Activated gamma-delta T cell treated with anti-CD3 and anti-CD28 coated beads, Interleukin-2, amount 50 U/mL, for 16 hours (primary cell): ENCODE data around the gene OXGR1.

ENCODE experiments used
- DNase-seq: peaks from one replicate; pipeline ENCODE4 v3.0.0-alpha.2; 2020; ENCODE audit warnings: low read depth

OXGR1 gene

DNA sequence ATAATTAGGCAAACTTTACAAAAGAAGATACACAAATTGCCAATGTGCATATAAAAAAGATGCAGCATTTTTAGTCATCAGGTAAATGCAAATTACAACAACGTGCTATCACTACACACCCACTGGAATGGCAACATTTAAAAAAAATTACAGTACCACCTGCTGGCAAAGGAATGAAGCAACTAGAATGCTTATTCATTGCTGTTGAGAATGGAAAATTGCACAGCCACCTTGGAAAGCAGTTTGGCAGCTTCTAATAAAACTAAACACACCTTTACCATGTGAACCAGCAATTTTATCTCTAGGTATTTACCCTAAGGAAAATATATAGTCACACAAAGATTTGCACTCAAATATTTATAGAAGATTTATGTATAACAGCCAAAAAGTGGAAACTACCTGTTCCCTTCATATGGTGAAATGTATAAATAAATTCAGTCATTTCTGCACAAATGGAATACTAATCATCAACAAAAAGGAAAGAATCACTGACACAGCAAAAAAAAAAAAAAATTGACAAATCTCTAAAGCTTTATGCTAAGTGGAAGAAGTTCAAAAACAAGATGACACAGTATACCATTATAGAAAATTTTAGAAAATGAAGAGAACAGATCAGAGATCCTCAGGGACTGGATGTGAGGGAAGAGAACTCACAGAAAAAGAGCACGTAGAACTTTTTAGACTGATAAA lies 30.3 kb downstream of the OXGR1 start:
- no peak for DNase-seq

DNA sequence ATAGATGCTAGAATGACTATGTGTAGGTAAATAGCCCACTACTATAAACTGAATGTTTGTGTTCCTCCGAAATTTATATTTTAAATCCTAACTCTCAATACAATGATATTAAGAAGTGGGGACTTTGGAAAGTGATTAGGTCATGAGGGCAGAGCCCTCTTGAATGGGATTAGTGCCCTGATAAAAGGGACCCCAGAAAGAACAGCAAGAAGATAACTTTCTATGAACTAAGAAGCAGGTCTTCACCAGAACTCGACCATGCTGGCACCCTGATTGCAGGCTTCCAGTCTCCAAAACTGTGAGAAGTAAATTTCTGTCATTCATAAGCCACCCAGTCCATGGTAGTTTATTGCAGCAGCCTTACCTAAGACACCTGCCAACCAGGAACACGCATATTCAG lies 33.9 kb downstream of the OXGR1 start:
- DNase-seq, result no peak

DNA sequence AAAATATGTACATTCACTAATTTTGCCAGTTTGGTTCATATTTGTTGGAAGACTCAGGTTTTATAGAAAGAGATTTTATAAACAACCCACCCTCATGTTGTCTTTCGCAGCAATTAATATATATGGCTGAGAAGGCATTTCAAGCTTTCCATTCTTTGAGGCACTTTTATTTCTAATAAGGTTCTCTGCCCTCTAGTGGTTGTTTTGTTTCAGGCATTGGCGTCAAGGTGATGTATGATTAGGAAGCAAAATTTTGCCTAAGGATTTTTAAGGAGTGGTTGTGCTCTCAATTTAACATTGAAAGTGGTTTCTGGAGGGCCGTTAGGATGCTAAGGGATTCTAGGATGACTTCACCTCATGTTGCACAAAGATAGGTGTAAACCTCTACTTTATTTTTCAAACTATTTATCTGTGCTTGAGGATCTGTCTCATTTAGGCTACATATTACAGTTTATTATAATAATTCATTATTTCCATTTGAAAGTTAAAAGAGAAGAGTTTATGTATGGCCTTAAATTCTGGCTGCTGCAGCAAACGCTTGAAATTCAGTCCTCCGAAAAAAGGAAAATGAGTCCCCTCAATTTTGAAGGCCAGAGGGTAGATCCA lies 35.9 kb downstream of the OXGR1 start:
- DNase-seq, result no peak

DNA sequence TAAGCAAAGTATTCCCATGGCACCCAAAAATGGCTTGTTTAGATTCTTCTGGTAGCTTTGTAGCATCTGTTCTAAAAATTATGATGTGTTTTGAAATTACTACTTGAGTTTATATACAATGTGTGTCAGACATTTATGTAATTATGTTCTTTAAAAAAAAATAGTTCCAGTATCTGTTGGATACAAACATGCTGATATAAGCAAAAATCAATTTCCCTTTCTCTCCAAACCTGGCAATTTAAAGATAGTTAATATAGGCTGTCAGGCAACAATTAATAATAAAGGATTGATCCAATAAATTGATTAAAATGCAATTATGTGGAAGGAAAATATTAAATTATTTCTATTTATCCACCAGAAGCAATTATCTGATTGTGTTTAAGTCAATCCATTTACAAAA lies 41.7 kb downstream of the OXGR1 start:
- DNase-seq, result no peak

DNA sequence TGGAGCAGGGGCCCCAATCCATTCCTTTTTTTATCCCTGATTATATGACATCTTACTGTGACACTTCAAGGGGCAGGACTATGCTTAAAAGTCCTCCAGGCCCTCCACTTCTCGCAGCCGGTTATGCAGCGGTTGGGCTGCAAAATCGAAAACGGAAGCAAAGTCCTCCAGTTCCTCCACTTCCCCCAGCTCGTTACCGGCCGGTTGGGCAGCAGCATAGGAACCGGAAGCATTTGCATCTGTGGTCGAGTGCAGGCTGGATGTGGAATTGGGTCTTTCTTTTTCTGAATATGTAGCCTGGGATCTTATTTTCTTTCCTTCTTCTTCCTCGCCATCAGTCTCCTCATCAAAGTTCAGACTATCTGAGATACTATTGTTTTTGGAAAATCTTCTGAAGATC lies 46.1 kb downstream of the OXGR1 start:
- no peak for DNase-seq

DNA sequence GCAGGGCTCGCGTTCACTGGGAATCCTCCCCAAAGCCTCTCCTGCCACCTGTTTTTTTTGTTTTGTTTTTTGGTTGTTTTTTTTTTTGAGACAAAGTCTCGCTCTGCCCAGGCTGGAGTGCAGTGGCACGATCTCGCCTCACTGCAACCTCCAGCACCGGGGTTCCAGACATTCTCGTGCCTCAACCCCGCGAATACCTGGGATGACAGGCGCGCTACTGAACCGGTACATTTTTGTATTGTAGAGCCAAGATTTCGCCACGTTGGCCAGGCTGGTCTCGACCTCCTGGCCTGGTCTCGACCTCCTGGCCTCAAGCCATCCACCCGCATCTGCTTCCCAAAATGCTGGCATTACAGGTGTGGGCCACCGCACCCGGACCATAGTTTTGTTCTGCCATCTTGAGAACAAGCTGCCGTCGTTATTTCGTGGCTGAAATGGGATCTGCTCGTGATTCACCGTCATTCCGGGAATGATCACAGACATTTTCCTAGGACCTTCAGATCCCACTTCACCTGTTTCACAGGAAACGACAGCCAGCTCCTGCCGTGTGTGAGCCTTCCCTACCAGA lies 46.8 kb downstream of the OXGR1 start:
- DNase-seq, result no peak

DNA sequence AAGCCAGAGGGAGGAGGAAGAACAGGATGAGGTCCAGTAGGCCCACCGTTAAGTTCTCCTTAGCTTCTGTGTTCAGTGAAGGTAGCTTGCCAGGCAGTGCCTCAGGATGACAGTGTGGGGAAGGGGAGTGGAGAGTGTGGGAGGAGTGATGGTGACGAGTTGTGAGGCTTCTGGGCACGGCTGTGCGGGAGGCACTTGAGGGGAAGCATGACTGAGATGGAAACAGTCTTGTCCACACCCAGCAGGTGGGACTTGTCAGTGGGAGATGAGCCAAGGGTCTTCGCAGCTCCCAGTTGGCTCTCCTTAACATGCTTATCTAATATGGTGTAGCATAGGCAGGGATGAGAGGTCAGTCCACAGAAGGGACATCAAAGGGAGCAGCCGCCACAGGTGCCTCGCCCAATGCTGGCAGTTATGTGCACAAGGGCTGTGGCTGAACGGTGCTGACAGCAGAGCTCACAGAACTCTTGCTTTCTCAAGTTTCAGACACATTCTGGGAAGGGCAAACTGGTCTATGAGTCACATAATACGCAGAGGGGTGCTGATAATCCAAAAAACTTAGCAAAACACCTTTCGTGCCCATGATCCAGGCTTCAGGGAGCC lies 47.5 kb downstream of the OXGR1 start:
- DNase-seq, result no peak

DNA sequence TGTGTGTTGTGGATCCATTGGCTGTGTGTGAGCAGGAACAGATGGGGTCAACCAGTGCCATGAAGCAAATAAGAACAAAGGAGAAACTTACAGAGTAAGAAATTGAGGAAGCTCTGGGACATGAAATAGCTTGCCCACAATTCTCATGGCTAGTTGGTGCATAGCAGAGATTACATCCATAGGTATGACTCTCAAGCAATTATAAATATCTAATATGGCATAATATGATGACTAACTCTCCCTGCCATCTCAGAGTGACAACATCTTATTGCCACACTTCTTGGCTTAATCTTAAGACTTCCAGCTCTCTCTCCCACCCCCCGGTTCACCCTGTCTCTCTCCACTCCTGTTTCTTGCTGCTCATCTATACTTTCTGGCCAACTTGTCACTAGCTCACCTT lies 53.3 kb downstream of the OXGR1 start:
- DNase-seq, result no peak

DNA sequence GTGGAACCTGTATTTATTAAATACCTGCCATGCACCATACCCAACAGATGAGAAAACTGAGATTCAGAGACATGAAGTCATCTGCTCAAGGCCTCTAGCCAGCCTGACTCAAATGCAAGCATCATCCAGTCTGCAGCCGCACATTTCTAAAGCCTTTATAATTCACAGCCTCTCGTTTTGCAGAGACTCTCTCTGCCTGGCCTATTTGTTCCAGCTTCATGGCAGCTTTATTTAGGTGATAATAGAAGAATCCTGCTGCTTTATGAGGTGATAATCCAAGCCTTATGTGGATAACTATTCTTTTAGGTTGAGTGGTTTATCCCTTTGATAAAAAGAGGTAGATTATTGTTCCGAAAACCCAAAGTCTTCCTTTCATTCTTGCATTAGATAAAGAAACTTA lies 58.4 kb downstream of the OXGR1 start:
- DNase-seq, result no peak
